Measurements from ENCODE around the gene WNT7B.
A peak's percentile ranks its signal among the peaks of the same experiment; 100 is the strongest.

The WNT7B gene

GRCh38 chr22:46003271-46004091, 26.5 kb upstream of the WNT7B start:
- Histone ChIP-seq H2AFZ (ENCODE audit: low read length) (no peak overlapping the region), H3K79me2 (ENCODE audit: insufficient read depth, low read length) (0 out of 2 replicates have a peak, but pooled peaks cover 3% of the 10 kb centered on the region), H3K36me3 (ENCODE audit: insufficient read depth, low read length) (no peaks in the 10 kb centered on the region), H3K9ac (ENCODE audit: low read depth, low read length, poor library complexity, severe bottlenecking) (no peak overlapping the region), H3F3A (ENCODE audit: low read depth) (no peaks in the 10 kb centered on the region), H3K4me1 (ENCODE audit: insufficient read depth, low read length, poor library complexity, severe bottlenecking) (peaks cover 11% of the 10 kb centered on the region), H3K4me2 (ENCODE audit: low read depth, low read length, poor library complexity, severe bottlenecking) (no peak overlapping the region), H3K9me2 (replicated peaks; ENCODE audit: low read depth, low read length) (no peaks in the 10 kb centered on the region), H4K20me1 (ENCODE audit: insufficient read depth, low read length, poor library complexity, severe bottlenecking) (no peaks in the 10 kb centered on the region), H3K27me3 (ENCODE audit: insufficient read depth, low read length, poor library complexity, severe bottlenecking) (no peaks in the 10 kb centered on the region), H3K9me3 (ENCODE audit: insufficient read depth, low read depth, low read length) (no peaks in the 10 kb centered on the region), H3K4me3 (ENCODE audit: low read length, poor library complexity, severe bottlenecking) (no peak overlapping the region)
- TF ChIP-seq EZH2phosphoT487 (IDR thresholded peaks at IDR 0.05; ENCODE audit: borderline replicate concordance) = no peak

DNA sequence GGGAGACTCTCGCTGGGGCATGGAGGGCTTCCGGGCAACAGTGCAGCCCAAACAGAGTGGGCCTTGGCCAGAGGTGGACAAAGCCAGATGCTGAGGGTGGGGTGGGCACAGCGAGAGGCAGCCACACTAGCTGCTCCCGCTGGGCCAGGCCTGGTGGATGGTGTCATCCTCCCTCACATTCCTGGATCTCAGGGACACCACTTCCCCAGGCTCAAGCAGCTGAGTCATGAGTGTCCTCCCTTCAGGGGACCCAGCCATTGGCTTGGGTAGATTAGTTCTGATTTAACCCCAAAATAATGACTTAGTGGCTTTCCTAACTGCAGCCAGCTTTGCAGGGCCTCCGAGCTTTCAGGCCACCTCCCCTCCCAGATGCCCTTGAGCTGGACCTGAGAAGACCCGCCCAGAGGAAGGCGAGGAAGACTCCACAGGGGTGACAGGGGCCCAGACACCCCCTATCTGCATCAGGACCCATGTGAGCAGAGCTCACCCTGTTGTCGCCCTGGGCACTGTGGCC, 25.9 kb upstream of the WNT7B start:
- Histone ChIP-seq H3K27me3 (ENCODE audit: insufficient read depth, low read length, poor library complexity, severe bottlenecking) (no peaks in the 10 kb centered on the region), H3K4me3 (ENCODE audit: low read length, poor library complexity, severe bottlenecking) (no peak overlapping the region), H3F3A (ENCODE audit: low read depth) (no peaks in the 10 kb centered on the region), H2AFZ (ENCODE audit: low read length) (no peak overlapping the region), H3K4me1 (ENCODE audit: insufficient read depth, low read length, poor library complexity, severe bottlenecking) (peaks cover 17% of the 10 kb centered on the region), H4K20me1 (ENCODE audit: insufficient read depth, low read length, poor library complexity, severe bottlenecking) (no peaks in the 10 kb centered on the region), H3K36me3 (ENCODE audit: insufficient read depth, low read length) (no peaks in the 10 kb centered on the region), H3K4me2 (ENCODE audit: low read depth, low read length, poor library complexity, severe bottlenecking) (no peak overlapping the region), H3K9me3 (ENCODE audit: insufficient read depth, low read depth, low read length) (no peaks in the 10 kb centered on the region), H3K9me2 (replicated peaks; ENCODE audit: low read depth, low read length) (no peaks in the 10 kb centered on the region), H3K9ac (ENCODE audit: low read depth, low read length, poor library complexity, severe bottlenecking) (no peak overlapping the region), H3K79me2 (ENCODE audit: insufficient read depth, low read length) (0 out of 2 replicates have a peak, but pooled peaks cover 3% of the 10 kb centered on the region)
- TF ChIP-seq EZH2phosphoT487 (IDR thresholded peaks at IDR 0.05; ENCODE audit: borderline replicate concordance) = no peak

GRCh38 chr22:46001426-46002106, 24.6 kb upstream of the WNT7B start:
- H3K4me3 ChIP-seq (ENCODE audit: low read length, poor library complexity, severe bottlenecking) = no peak overlapping the region
- no peaks in the 10 kb centered on the region for H4K20me1 ChIP-seq (ENCODE audit: insufficient read depth, low read length, poor library complexity, severe bottlenecking)
- TF ChIP-seq CTCF (conservative IDR thresholded peaks at IDR 0.05; ENCODE audit: low read length) = no peak
- no peak for TF ChIP-seq EZH2phosphoT487 (IDR thresholded peaks at IDR 0.05; ENCODE audit: borderline replicate concordance)
- no peaks in the 10 kb centered on the region for H3K9me2 ChIP-seq (replicated peaks; ENCODE audit: low read depth, low read length)
- no peaks in the 10 kb centered on the region for H3K36me3 ChIP-seq (ENCODE audit: insufficient read depth, low read length)
- 0 out of 2 replicates have a peak, but pooled peaks cover 3% of the 10 kb centered on the region for H3K79me2 ChIP-seq (ENCODE audit: insufficient read depth, low read length)
- no peaks in the 10 kb centered on the region for H3F3A ChIP-seq (ENCODE audit: low read depth)
- H2AFZ ChIP-seq (ENCODE audit: low read length) = no peak overlapping the region
- peaks cover 24% of the 10 kb centered on the region for H3K4me1 ChIP-seq (ENCODE audit: insufficient read depth, low read length, poor library complexity, severe bottlenecking)
- H3K9me3 ChIP-seq (ENCODE audit: insufficient read depth, low read depth, low read length) = no peaks in the 10 kb centered on the region
- H3K9ac ChIP-seq (ENCODE audit: low read depth, low read length, poor library complexity, severe bottlenecking) = no peak overlapping the region
- no peaks in the 10 kb centered on the region for H3K27me3 ChIP-seq (ENCODE audit: insufficient read depth, low read length, poor library complexity, severe bottlenecking)
- H3K4me2 ChIP-seq (ENCODE audit: low read depth, low read length, poor library complexity, severe bottlenecking) = no peak overlapping the region

DNA sequence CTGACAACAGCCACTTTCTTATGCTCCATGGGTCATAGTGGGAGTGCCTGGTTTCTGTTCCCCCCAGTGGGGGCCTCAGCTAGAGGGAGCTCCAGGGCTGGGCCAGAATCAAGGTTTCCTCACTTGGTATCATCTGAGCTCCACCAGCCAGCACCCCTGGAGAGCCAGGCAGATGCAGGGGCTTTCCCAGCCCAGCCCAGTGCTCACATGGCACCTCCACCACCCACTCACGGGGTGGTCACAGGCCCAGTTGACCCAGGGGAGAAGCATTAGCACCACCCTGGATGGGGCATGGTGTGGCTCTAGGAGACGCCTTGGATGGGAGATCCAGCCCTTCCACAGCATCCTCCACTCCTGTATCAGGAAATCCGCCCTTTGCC, 24.1 kb upstream of the WNT7B start:
- Histone ChIP-seq H3K4me1 (ENCODE audit: insufficient read depth, low read length, poor library complexity, severe bottlenecking) (peaks cover 25% of the 10 kb centered on the region), H3K79me2 (ENCODE audit: insufficient read depth, low read length) (0 out of 2 replicates have a peak, but pooled peaks cover under 1% of the 10 kb centered on the region), H3K4me3 (ENCODE audit: low read length, poor library complexity, severe bottlenecking) (no peak overlapping the region), H3F3A (ENCODE audit: low read depth) (no peaks in the 10 kb centered on the region), H3K4me2 (ENCODE audit: low read depth, low read length, poor library complexity, severe bottlenecking) (no peak overlapping the region), H2AFZ (ENCODE audit: low read length) (no peak overlapping the region), H3K9me2 (replicated peaks; ENCODE audit: low read depth, low read length) (no peaks in the 10 kb centered on the region), H3K36me3 (ENCODE audit: insufficient read depth, low read length) (no peaks in the 10 kb centered on the region), H4K20me1 (ENCODE audit: insufficient read depth, low read length, poor library complexity, severe bottlenecking) (no peaks in the 10 kb centered on the region), H3K27me3 (ENCODE audit: insufficient read depth, low read length, poor library complexity, severe bottlenecking) (no peaks in the 10 kb centered on the region), H3K9me3 (ENCODE audit: insufficient read depth, low read depth, low read length) (no peaks in the 10 kb centered on the region), H3K9ac (ENCODE audit: low read depth, low read length, poor library complexity, severe bottlenecking) (no peak overlapping the region)
- 0 out of 2 replicates have a peak, but pooled peaks have one; percentile 21 for TF ChIP-seq CTCF (conservative IDR thresholded peaks at IDR 0.05; ENCODE audit: low read length)
- TF ChIP-seq EZH2phosphoT487 (IDR thresholded peaks at IDR 0.05; ENCODE audit: borderline replicate concordance) = no peak

Measured in Loucy (cell line).